Spleen (tissue), 7 donors: ENCODE results near the gene SHISA4.

ENCODE experiments used
- POLR2A ChIP-seq, 3 donors: fragments of 450-650 bp; IDR thresholded peaks; one replicate each; pipeline ENCODE4 v1.5.1; 2017; ENCODE audit warnings: antibody characterized with exemption in 3 of 3, mild to moderate bottlenecking in 1 of 3
- TF ChIP-seq, protein P1 (sequence below), 11 experiments: fragments of 200-600 bp in 7 of 11; fragments of 450-650 bp in 4 of 11; sonication (generic) in 4 of 11; IDR thresholded peaks in 8 of 11; conservative IDR thresholded peaks in 3 of 11; 1 replicate in 7 of 11; 2 replicates in 4 of 11; pipeline versions ENCODE4 v1.4.0 to v1.8.0; 2016 to 2021; ENCODE audit warnings: antibody characterized with exemption in 11 of 11, inconsistent platforms in 4 of 11, mild to moderate bottlenecking in 1 of 11
- donor health status: DM: no; HTN: no; CAD: no; lungs with moderate emphysema.
- donor health status: DM: no; HTN: no; CAD: no.
- donor health status: DM: no; HTN: no; CAD: no.

DNA sequence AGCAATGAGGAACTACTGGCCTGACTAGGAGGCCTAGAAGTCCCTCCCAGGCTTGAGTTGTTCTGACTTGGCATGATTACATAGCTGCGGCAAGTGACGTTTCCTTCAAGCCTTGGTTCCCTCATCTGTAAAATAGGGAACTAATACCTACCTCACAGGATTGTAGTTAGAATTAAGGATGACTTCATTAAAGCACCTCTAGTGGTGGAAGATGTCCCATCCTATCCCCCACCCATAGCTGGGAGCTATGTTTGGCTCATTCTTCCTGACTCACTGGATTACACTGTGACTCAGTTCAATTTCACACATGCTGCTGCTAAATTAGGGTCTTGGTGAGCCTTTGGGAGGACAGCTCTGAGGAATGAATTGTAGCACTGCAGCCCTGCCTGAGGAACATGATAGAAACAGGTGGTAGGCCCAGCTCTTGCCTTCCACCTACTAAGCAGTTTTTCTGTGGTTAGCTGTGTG lies 6.0 kb upstream of the SHISA4 start:
- no peak for TF ChIP-seq POLR2A (IDR thresholded peaks at IDR 0.05)
- TF ChIP-seq, protein P1, sequence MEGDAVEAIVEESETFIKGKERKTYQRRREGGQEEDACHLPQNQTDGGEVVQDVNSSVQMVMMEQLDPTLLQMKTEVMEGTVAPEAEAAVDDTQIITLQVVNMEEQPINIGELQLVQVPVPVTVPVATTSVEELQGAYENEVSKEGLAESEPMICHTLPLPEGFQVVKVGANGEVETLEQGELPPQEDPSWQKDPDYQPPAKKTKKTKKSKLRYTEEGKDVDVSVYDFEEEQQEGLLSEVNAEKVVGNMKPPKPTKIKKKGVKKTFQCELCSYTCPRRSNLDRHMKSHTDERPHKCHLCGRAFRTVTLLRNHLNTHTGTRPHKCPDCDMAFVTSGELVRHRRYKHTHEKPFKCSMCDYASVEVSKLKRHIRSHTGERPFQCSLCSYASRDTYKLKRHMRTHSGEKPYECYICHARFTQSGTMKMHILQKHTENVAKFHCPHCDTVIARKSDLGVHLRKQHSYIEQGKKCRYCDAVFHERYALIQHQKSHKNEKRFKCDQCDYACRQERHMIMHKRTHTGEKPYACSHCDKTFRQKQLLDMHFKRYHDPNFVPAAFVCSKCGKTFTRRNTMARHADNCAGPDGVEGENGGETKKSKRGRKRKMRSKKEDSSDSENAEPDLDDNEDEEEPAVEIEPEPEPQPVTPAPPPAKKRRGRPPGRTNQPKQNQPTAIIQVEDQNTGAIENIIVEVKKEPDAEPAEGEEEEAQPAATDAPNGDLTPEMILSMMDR (IDR thresholded peaks at IDR 0.05 in 8 of 11, conservative IDR thresholded peaks at IDR 0.05 in 3 of 11), result peak in 1 of 11 experiments; percentile 17
